Measurements from ENCODE around the gene THOC5. TPM values are rescaled to one million over a fixed set of nuclear protein-coding genes. Genes with fewer than 3 reads are reported as not detected.
"Not testable (repeated sequence)": the region's sequence is repeated elsewhere in the genome, so short reads cannot be mapped to it uniquely, and the experiment has no call there.

The THOC5 gene
- total and polyA plus RNA-seq, 4 experiments from 2014 or later: 24.6 to 57.7 (median 42.5) TPM

DNA sequence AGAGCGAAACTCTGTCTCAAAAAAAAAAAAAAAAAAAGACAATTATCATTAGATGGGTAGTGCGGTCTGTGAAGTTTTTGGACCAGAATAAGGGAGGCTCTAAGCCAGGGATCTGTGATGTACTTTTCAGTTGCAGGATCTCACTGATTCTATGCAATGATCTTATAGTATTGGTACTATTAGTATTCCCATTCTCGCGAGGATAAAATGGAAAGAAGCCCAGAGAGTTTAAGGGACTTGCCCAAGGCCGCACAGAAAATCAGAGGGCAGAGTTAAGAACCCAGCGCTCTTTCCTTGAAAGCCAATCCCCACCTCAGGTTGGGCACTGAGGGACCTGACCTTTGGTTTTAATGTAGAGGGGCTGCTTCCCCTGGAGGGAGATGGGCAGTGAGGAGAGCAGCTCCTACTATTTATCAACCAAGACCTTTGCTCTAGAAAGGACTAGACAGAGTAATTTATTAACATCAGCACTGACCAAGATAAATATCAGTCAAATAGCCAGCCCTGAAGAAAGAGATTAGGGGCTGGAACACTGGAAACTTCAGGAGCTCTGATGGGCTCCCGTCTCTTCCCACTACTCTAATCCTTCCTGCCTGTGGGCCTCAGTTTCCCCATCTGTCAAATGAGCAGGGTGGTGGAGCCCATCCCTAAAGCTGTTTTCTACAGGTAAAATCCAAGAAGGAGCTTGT lies 21.3 kb upstream of the THOC5 start:
- Mint-ChIP-seq H3K9me3 (no peaks in the 10 kb centered on the region), H3K27me3 (no peaks in the 10 kb centered on the region), H3K27ac (peak overlapping the region in 2 of 7 donors; percentile 37 to 41), H3K4me3 (no peak overlapping the region), H3K4me1 (peaks cover under 1 to 5% (median 3%) of the 10 kb centered on the region in 4 donors), H3K36me3 (peaks cover 0 to 13% of the 10 kb centered on the region in 2 donors)
- intact Hi-C loops (cut with micrococcal nuclease): no loop called here
- no peaks in the 10 kb centered on the region for H3K27me3 ChIP-seq (ENCODE audit: insufficient read depth, low read length)
- no peak overlapping the region for H3K4me3 ChIP-seq (ENCODE audit: low read length in 2 of 2)
- ChIA-PET POLR2A (ENCODE audit: partially characterized antibody) (no interaction called here), CTCF (ENCODE audit: partially characterized antibody) (interaction anchor here (1.0 kb wide), 1 partner anchor 15 kb away, joined by 3 read pairs; no protein-coding TSS in a partner anchor)
- no peak for DNase-seq
- H3K9me3 ChIP-seq (ENCODE audit: control insufficient read depth in 1 of 2, low read length in 2 of 2): no peaks in the 10 kb centered on the region
- H3K27ac ChIP-seq (ENCODE audit: low read depth, low read length): no peak overlapping the region
- H3K36me3 ChIP-seq (ENCODE audit: insufficient read depth, low read length): peaks cover 4% of the 10 kb centered on the region
- H3K4me1 ChIP-seq (ENCODE audit: insufficient read depth, low read length): no peaks in the 10 kb centered on the region

DNA sequence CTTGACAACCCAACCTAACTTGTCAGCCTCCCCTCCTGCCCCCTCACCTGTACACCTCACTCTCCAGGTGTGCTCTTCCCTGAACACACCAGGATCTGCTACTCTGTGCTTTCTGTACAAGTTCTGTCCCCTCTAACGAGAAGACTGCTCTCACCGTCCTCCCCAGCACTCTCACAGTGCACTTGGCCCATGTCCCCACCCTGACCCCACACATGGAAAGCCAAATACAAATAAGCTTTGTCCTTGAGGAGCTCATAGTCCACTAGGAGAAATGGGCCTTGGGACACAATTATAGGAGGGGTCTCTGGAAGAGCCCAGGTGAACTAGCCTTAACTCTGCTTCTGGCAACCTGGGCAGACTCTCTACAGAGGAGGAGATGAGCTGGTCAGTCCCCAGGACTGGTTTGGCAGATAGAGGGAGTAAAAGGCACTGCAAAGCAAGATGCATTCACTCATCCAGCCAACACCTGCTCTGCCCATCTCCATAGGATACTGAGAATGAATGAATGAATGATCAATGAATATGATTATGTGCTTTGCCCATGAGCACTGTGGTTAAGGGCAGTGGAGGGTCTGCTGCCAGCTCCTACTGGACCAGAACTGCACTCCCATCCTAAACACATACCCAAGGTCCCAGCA lies 17.5 kb upstream of the THOC5 start:
- no peaks in the 10 kb centered on the region for H3K9me3 Mint-ChIP-seq
- H3K4me1 Mint-ChIP-seq: no peaks in the 10 kb centered on the region
- peak overlapping the region in 1 of 7 donors; percentile 12 for H3K27ac Mint-ChIP-seq
- Histone ChIP-seq H3K4me3 (ENCODE audit: low read length in 2 of 2) (no peak overlapping the region), H3K27me3 (ENCODE audit: insufficient read depth, low read length) (no peaks in the 10 kb centered on the region), H3K9me3 (ENCODE audit: control insufficient read depth in 1 of 2, low read length in 2 of 2) (no peaks in the 10 kb centered on the region), H3K27ac (ENCODE audit: low read depth, low read length) (no peak overlapping the region), H3K36me3 (ENCODE audit: insufficient read depth, low read length) (peaks cover 8% of the 10 kb centered on the region), H3K4me1 (ENCODE audit: insufficient read depth, low read length) (no peaks in the 10 kb centered on the region)
- no peak for DNase-seq
- H3K4me3 Mint-ChIP-seq: no peak overlapping the region
- POLR2A ChIA-PET (ENCODE audit: partially characterized antibody): no interaction called here
- CTCF ChIA-PET (ENCODE audit: partially characterized antibody): interaction anchor here (0.6 to 0.7 kb wide), 2 partner anchors 17 to 19 kb away, joined by 3 read pairs; partner anchors contain the start of gene THOC5
- H3K27me3 Mint-ChIP-seq: no peaks in the 10 kb centered on the region
- intact Hi-C loops (cut with micrococcal nuclease): no loop called here
- peaks cover 12 to 28% of the 10 kb centered on the region in 2 donors for H3K36me3 Mint-ChIP-seq

DNA sequence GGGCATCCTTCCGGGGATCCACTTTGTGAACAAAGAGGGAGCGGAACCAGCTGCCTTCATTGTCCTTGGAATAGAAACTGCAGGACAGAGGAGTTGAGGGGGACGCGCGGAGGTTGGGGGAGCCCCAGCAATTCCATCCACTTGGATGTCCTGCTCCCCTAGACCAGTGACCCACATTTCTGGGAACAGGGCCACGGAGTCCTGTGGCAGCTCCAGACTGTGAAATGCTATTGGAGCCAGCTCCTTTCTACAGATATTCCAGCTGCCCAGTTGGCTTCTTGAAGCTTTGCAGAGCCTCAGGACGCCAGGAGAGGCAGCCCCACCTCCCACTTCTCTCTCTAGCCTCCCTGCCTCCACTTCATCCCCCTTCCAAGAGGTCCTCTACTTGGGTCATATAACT lies 16.9 kb upstream of the THOC5 start:
- POLR2A ChIA-PET (ENCODE audit: partially characterized antibody): no interaction called here
- Histone ChIP-seq H3K27ac (ENCODE audit: low read depth, low read length) (no peak overlapping the region), H3K4me3 (ENCODE audit: low read length in 2 of 2) (no peak overlapping the region), H3K9me3 (ENCODE audit: control insufficient read depth in 1 of 2, low read length in 2 of 2) (no peaks in the 10 kb centered on the region), H3K36me3 (ENCODE audit: insufficient read depth, low read length) (peaks cover 8% of the 10 kb centered on the region), H3K4me1 (ENCODE audit: insufficient read depth, low read length) (no peaks in the 10 kb centered on the region), H3K27me3 (ENCODE audit: insufficient read depth, low read length) (no peaks in the 10 kb centered on the region)
- no peak overlapping the region for H3K4me3 Mint-ChIP-seq
- H3K27me3 Mint-ChIP-seq: no peaks in the 10 kb centered on the region
- intact Hi-C loops (cut with micrococcal nuclease): no loop called here
- H3K36me3 Mint-ChIP-seq: peaks cover 16 to 30% of the 10 kb centered on the region in 2 donors
- DNase-seq: no peak
- CTCF ChIA-PET (ENCODE audit: partially characterized antibody): no interaction called here
- no peaks in the 10 kb centered on the region for H3K9me3 Mint-ChIP-seq
- H3K27ac Mint-ChIP-seq: no peak overlapping the region
- H3K4me1 Mint-ChIP-seq: no peaks in the 10 kb centered on the region

DNA sequence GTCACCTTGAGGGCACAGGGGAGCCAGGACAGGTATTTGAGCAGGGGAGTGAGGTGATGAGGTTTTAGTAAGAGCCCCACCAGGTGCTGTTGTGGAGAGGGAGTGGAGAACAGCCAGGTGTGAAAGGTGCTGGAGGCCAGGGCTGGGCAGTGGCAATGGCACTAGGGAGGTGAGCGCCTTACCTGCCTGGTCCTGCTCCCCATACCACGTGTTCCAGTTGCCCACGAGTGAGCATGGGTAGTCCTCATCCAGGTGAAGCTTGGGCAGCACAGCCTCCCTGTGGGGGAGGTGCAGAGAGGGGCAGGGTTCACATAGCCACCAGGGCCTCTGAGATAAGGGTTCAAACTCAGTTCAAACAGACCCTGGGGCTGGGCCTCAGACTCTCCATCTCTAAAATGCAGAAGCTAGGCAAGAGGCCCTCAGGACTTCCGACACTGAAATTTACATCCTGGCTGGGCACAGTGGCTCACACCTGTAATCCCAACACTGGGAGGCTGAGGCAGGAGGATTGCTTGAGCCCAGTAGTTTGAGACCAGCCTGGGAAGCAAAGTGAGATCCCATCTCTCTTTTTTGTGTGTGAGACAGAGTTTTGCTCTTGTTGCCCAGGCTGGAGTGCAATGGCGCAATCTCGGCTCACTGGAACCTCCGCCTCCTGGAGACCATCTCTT lies 15.6 kb upstream of the THOC5 start:
- no peaks in the 10 kb centered on the region for H3K4me1 ChIP-seq (ENCODE audit: insufficient read depth, low read length)
- Mint-ChIP-seq H3K4me1 (no peaks in the 10 kb centered on the region), H3K27me3 (no peaks in the 10 kb centered on the region), H3K4me3 (no peak overlapping the region), H3K27ac (no peak overlapping the region), H3K9me3 (no peaks in the 10 kb centered on the region), H3K36me3 (peaks cover 20 to 28% of the 10 kb centered on the region in 2 donors)
- intact Hi-C loops (cut with micrococcal nuclease): no loop called here
- ChIA-PET POLR2A (ENCODE audit: partially characterized antibody) (no interaction called here), CTCF (ENCODE audit: partially characterized antibody) (no interaction called here)
- DNase-seq: no peak
- H3K36me3 ChIP-seq (ENCODE audit: insufficient read depth, low read length): peaks cover 8% of the 10 kb centered on the region
- no peaks in the 10 kb centered on the region for H3K9me3 ChIP-seq (ENCODE audit: control insufficient read depth in 1 of 2, low read length in 2 of 2)
- no peaks in the 10 kb centered on the region for H3K27me3 ChIP-seq (ENCODE audit: insufficient read depth, low read length)
- no peak overlapping the region for H3K4me3 ChIP-seq (ENCODE audit: low read length in 2 of 2)
- no peak overlapping the region for H3K27ac ChIP-seq (ENCODE audit: low read depth, low read length)

DNA sequence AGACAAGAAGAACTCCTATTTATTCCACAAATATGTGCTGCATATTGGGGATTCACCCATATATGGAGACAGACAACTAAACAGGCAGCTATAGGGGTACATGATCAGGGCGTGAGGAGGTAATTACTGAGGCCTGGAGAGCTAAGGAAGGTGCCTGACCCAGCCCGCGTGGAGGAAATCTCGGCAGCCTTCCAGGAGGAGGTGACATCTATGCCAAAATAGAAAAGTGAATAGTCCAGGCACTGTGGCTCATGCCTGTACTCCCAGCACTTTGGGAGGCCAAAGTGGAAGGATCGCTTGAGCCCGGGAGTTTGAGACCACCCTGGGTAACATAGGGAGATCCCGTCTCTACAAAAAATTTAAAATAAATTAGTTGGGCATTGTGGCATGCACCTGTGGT lies 13.8 kb upstream of the THOC5 start:
- Mint-ChIP-seq H3K27me3 (no peaks in the 10 kb centered on the region), H3K27ac (peak overlapping the region in 2 of 7 donors; percentile 29 to 43), H3K36me3 (peaks cover 27 to 33% of the 10 kb centered on the region in 2 donors), H3K4me3 (no peak overlapping the region), H3K4me1 (no peaks in the 10 kb centered on the region), H3K9me3 (no peaks in the 10 kb centered on the region)
- Histone ChIP-seq H3K36me3 (ENCODE audit: insufficient read depth, low read length) (peaks cover 8% of the 10 kb centered on the region), H3K9me3 (ENCODE audit: control insufficient read depth in 1 of 2, low read length in 2 of 2) (no peaks in the 10 kb centered on the region), H3K27ac (ENCODE audit: low read depth, low read length) (no peak overlapping the region), H3K4me3 (ENCODE audit: low read length in 2 of 2) (no peak overlapping the region), H3K27me3 (ENCODE audit: insufficient read depth, low read length) (no peaks in the 10 kb centered on the region), H3K4me1 (ENCODE audit: insufficient read depth, low read length) (no peaks in the 10 kb centered on the region)
- intact Hi-C loops (cut with micrococcal nuclease): no loop called here
- ChIA-PET POLR2A (ENCODE audit: partially characterized antibody) (no interaction called here), CTCF (ENCODE audit: partially characterized antibody) (interaction anchor here (0.8 to 1.6 kb wide), 2 partner anchors 22 to 37 kb away, joined by 3 read pairs; no protein-coding TSS in a partner anchor)
- DNase-seq: no peak

DNA sequence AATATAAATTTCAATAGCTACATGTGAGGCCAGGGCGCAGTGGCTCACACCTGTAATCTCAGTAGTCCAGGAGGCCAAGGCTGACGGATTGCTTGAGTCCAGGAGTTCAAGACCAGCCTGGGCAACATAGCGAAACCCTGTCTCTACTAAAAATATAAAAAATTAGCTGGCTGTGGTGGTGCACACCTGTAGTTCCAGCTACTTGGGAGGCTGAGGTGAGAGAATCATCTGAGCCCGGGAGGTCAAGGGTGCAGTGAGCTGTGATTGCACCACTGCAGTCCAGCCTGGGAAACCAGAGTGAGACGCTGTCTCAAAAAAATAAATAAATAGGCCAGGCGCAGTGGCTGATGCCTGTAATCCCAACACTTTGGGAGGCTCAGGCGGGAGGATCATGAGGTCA lies 13.0 kb upstream of the THOC5 start:
- H3K4me1 ChIP-seq (ENCODE audit: insufficient read depth, low read length); H3K9me3 ChIP-seq (ENCODE audit: control insufficient read depth in 1 of 2, low read length in 2 of 2); H3K27ac ChIP-seq (ENCODE audit: low read depth, low read length); H3K27ac Mint-ChIP-seq; H3K27me3 Mint-ChIP-seq; H3K4me3 Mint-ChIP-seq; DNase-seq; intact Hi-C loops (cut with micrococcal nuclease); H3K9me3 Mint-ChIP-seq; H3K4me1 Mint-ChIP-seq; H3K4me3 ChIP-seq (ENCODE audit: low read length in 2 of 2); H3K27me3 ChIP-seq (ENCODE audit: insufficient read depth, low read length): not testable (repeated sequence)
- H3K36me3 ChIP-seq (ENCODE audit: insufficient read depth, low read length): peaks cover 15% of the 10 kb centered on the region
- H3K36me3 Mint-ChIP-seq: peaks cover 31 to 38% of the 10 kb centered on the region in 2 donors
- ChIA-PET CTCF (ENCODE audit: partially characterized antibody) (interaction anchor here (1.6 kb wide), 1 partner anchor 38 kb away, joined by 3 read pairs; no protein-coding TSS in a partner anchor), POLR2A (ENCODE audit: partially characterized antibody) (interaction anchor here (1.1 kb wide), 1 partner anchor 13 kb away, joined by 3 read pairs; the partner anchor contains the start of gene THOC5)

All from CD4-positive, alpha-beta memory T cell (primary cell).